ENCODE measurements around the gene GRK2. TPM values are rescaled to one million over a fixed set of nuclear protein-coding genes. Genes with fewer than 3 reads are reported as not detected.
A peak's percentile ranks its signal among the peaks of the same experiment; 100 is the strongest.

GRK2 gene
- total and polyA plus RNA-seq, 2 donors (not counting 3 experiments of a cell fraction or from before 2014, with no cell fraction given): 57.9 to 62.3 TPM

- Histone ChIP-seq H3K27ac (ENCODE audit: insufficient read depth, low read depth, low read length) (no peak overlapping the region), H3K9me1 (replicated peaks; ENCODE audit: control insufficient read depth, extremely low read depth, insufficient read depth, low read length) (no peaks in the 10 kb centered on the region), H3K4me2 (ENCODE audit: insufficient read depth, low read length) (no peak overlapping the region), H2AFZ (ENCODE audit: low read depth, low read length) (no peak overlapping the region), H3K9ac (replicated peaks; ENCODE audit: extremely low read depth, insufficient read depth, low read length) (no peak overlapping the region), H3K27me3 (ENCODE audit: control insufficient read depth in 2 of 2, insufficient read depth in 2 of 2, low read length in 2 of 2) (no peaks in the 10 kb centered on the region), H3K36me3 (ENCODE audit: control insufficient read depth in 2 of 2, extremely low read depth in 1 of 2, insufficient read depth in 2 of 2, low read length in 2 of 2) (peaks cover 62 to 74% of the 10 kb centered on the region in 2 experiments), H4K20me1 (replicated peaks; ENCODE audit: control insufficient read depth, extremely low read depth, insufficient read depth, low read length) (no peaks in the 10 kb centered on the region), H3K79me2 (ENCODE audit: control insufficient read depth, insufficient read depth, low read length) (peaks cover 4% of the 10 kb centered on the region), H3K9me3 (replicated peaks; ENCODE audit: control insufficient read depth, insufficient read depth, low read length) (no peaks in the 10 kb centered on the region), H3K4me3 (replicated peaks in 1 of 3; ENCODE audit: insufficient read depth in 1 of 3, low read depth in 1 of 3, low read length in 3 of 3) (no peak overlapping the region), H3K4me1 (ENCODE audit: control insufficient read depth, extremely low read depth, insufficient read depth, low read length) (no peaks in the 10 kb centered on the region)
- DNase-seq (ENCODE audit: low read depth, low spot score) (no peak), FAIRE-seq (no peak)
- intact Hi-C loops (cut with micrococcal nuclease) (no loop called here), dilution Hi-C loops (cut with MboI; ENCODE audit: extremely low pct_ligation_motif_present, low sequenced_read_pairs) (no loop called here)
- TF ChIP-seq GATA2 (IDR thresholded peaks at IDR 0.05; ENCODE audit: insufficient read depth, insufficient read length, low read depth, low read length) (no peak), POLR2AphosphoS5 (IDR thresholded peaks at IDR 0.05; ENCODE audit: insufficient read depth, low read depth, low read length) (no peak), MAX (IDR thresholded peaks at IDR 0.05; ENCODE audit: insufficient read depth, insufficient read length) (no peak)
- CTCF ChIA-PET: interaction anchor here (0.8 to 1.7 kb wide), 6 partner anchors 11 to 169 kb away, joined by 3 to 6 read pairs (median 4); no protein-coding TSS in a partner anchor
- POLR2A ChIA-PET: no interaction called here
- no TSS peak for BruUV-seq (replicated peaks)
These were observed 15.9 kb upstream of the GRK2 start for GRCh38 chr11:67250059-67251043.

GRCh38 chr11:67251841-67252240 lies 14.4 kb upstream of the GRK2 start:
- FAIRE-seq (no peak), DNase-seq (ENCODE audit: low read depth, low spot score) (no peak)
- H3K9me3 ChIP-seq (replicated peaks; ENCODE audit: control insufficient read depth, insufficient read depth, low read length): no peaks in the 10 kb centered on the region
- intact Hi-C loops (cut with micrococcal nuclease) (no loop called here), dilution Hi-C loops (cut with MboI; ENCODE audit: extremely low pct_ligation_motif_present, low sequenced_read_pairs) (no loop called here)
- no peak overlapping the region for H3K9ac ChIP-seq (replicated peaks; ENCODE audit: extremely low read depth, insufficient read depth, low read length)
- no peaks in the 10 kb centered on the region for H3K79me2 ChIP-seq (ENCODE audit: control insufficient read depth, insufficient read depth, low read length)
- no peak overlapping the region for H3K4me2 ChIP-seq (ENCODE audit: insufficient read depth, low read length)
- H4K20me1 ChIP-seq (replicated peaks; ENCODE audit: control insufficient read depth, extremely low read depth, insufficient read depth, low read length): no peaks in the 10 kb centered on the region
- H3K36me3 ChIP-seq (ENCODE audit: control insufficient read depth in 2 of 2, extremely low read depth in 1 of 2, insufficient read depth in 2 of 2, low read length in 2 of 2): peaks cover 71 to 72% of the 10 kb centered on the region in 2 experiments
- no peak for TF ChIP-seq CTCF (IDR thresholded peaks at IDR 0.05; ENCODE audit: extremely low read depth in 1 of 2, insufficient read depth in 1 of 2, low read depth in 1 of 2, low read length in 2 of 2)
- peak; percentile 12 for TF ChIP-seq POLR2AphosphoS5 (IDR thresholded peaks at IDR 0.05; ENCODE audit: insufficient read depth, low read depth, low read length)
- ChIA-PET CTCF (interaction anchor here (0.6 to 2.8 kb wide), 6 partner anchors 10 to 171 kb away, joined by 3 to 16 read pairs (median 4); no protein-coding TSS in a partner anchor), POLR2A (no interaction called here)
- H3K9me1 ChIP-seq (replicated peaks; ENCODE audit: control insufficient read depth, extremely low read depth, insufficient read depth, low read length): no peaks in the 10 kb centered on the region
- H3K27me3 ChIP-seq (ENCODE audit: control insufficient read depth in 2 of 2, insufficient read depth in 2 of 2, low read length in 2 of 2): no peaks in the 10 kb centered on the region
- no TSS peak for BruUV-seq (replicated peaks)
- no peaks in the 10 kb centered on the region for H3K4me1 ChIP-seq (ENCODE audit: control insufficient read depth, extremely low read depth, insufficient read depth, low read length)
- H3K27ac ChIP-seq (ENCODE audit: insufficient read depth, low read depth, low read length): no peak overlapping the region
- no peak overlapping the region for H3K4me3 ChIP-seq (replicated peaks in 1 of 3; ENCODE audit: insufficient read depth in 1 of 3, low read depth in 1 of 3, low read length in 3 of 3)
- no peak overlapping the region for H2AFZ ChIP-seq (ENCODE audit: low read depth, low read length)
